A673 (cell line): Measurements from ENCODE around the gene PASK. TPM values are rescaled to one million over a fixed set of nuclear protein-coding genes. Genes with fewer than 3 reads are reported as not detected.

Source experiments
- BruUV-seq: library from RNA; stranded (reverse); fragments of 400-500 nt; replicated peaks from 2 replicates; lab custom pipeline; 2021; lab: Mats Ljungman, UMichigan
- CTCF ChIA-PET: fragments of 300-600 bp; sonication (Branson Sonifier 250); formaldehyde crosslinking; loops from one replicate; lab custom pipeline; 2022; ENCODE audit warnings: antibody characterized with exemption; lab: Charles Lee
- POLR2A ChIA-PET: fragments of 300-600 bp; sonication (Branson Sonifier 250); formaldehyde crosslinking; loops from one replicate; lab custom pipeline; 2022; ENCODE audit warnings: antibody characterized with exemption; ENCODE audit not compliant: low non-redundant PET; lab: Charles Lee
- DNase-seq: peaks from one replicate; pipeline ENCODE4 v3.0.0-alpha.2; 2015; ENCODE audit warnings: low spot score
- H3K27ac ChIP-seq: fragments of 200-600 bp; sonication (generic); 2 replicates; pipeline ENCODE4 v1.5.1; 2016; ENCODE audit warnings: mixed run types, low read depth, mild to moderate bottlenecking, mixed read lengths, antibody characterized with exemption, low read length; ENCODE audit not compliant: poor library complexity, severe bottlenecking
- H3K27me3 ChIP-seq: fragments of 200-600 bp; sonication (generic); replicated peaks from 2 replicates; pipeline ENCODE4 v1.6.1; 2017; ENCODE audit warnings: mixed run types, low read depth, mild to moderate bottlenecking, mixed read lengths, antibody characterized with exemption, low read length; ENCODE audit not compliant: insufficient read depth, poor library complexity
- H3K36me3 ChIP-seq: fragments of 200-600 bp; sonication (generic); 2 replicates; pipeline ENCODE4 v1.6.1; 2016; ENCODE audit warnings: mixed run types, mild to moderate bottlenecking, mixed read lengths, antibody characterized with exemption, low read length; ENCODE audit not compliant: insufficient read depth, poor library complexity, severe bottlenecking
- H3K4me1 ChIP-seq: fragments of 200-600 bp; sonication (generic); 2 replicates; pipeline ENCODE4 v1.6.1; 2017; ENCODE audit warnings: mixed run types, mild to moderate bottlenecking, mixed read lengths, antibody characterized with exemption, low read length; ENCODE audit not compliant: insufficient read depth, poor library complexity, severe bottlenecking
- H3K4me3 ChIP-seq: fragments of 200-600 bp; sonication (generic); 2 replicates; pipeline ENCODE4 v1.5.1; 2016; ENCODE audit warnings: low read depth, mixed run types, mild to moderate bottlenecking, mixed read lengths, low read length; ENCODE audit not compliant: poor library complexity, severe bottlenecking
- H3K9me3 ChIP-seq: fragments of 200-600 bp; sonication (generic); 2 replicates; pipeline ENCODE4 v1.6.1; 2016; ENCODE audit warnings: mixed run types, low read depth, mild to moderate bottlenecking, mixed read lengths, antibody characterized with exemption, low read length; ENCODE audit not compliant: poor library complexity, severe bottlenecking
- CTCF ChIP-seq: fragments of 300-800, 200-600 bp; sonication (generic); conservative IDR thresholded peaks from 2 replicates; pipeline ENCODE4 v1.5.1; 2017; ENCODE audit warnings: low read depth, mild to moderate bottlenecking, antibody characterized with exemption, low read length, moderate library complexity, mixed read lengths
- EZH2 ChIP-seq: fragments of 200-600 bp; sonication (generic); IDR thresholded peaks from 2 replicates; pipeline ENCODE4 v1.6.1; 2017; ENCODE audit warnings: borderline replicate concordance, low read depth, mild to moderate bottlenecking, mixed read lengths, antibody characterized with exemption, low read length; ENCODE audit not compliant: poor library complexity, severe bottlenecking
- intact Hi-C: fragments of 100-400 bp; cut with micrococcal nuclease; formaldehyde crosslinking; loops from one replicate; pipeline ENCODE4 v1.10.0; 2022; ENCODE audit not compliant: unreplicated experiment
- total RNA-seq: library from RNA; stranded (reverse); gene quantifications from 2 replicates; pipeline ENCODE4 v1.2.3, GENCODE V29; 2021

PASK gene
- total RNA-seq, 1 experiment from 2014 or later = 59.4 TPM

- DNase-seq = no peak
- Histone ChIP-seq H3K27ac (no peak overlapping the region), H3K36me3 (peaks cover 25% of the 10 kb centered on the region), H3K4me1 (no peaks in the 10 kb centered on the region), H3K27me3 (no peaks in the 10 kb centered on the region), H3K4me3 (no peak overlapping the region), H3K9me3 (no peaks in the 10 kb centered on the region)
- intact Hi-C loops = no loop called here
- ChIA-PET POLR2A (no interaction called here), CTCF (no interaction called here)
- no TSS peak for BruUV-seq
- no peak for TF ChIP-seq EZH2
- no peak for TF ChIP-seq CTCF
These were observed 7.7 kb upstream of the PASK start for GRCh38 chr2:241156971-241157441.

GRCh38 chr2:241155936-241156335, 6.7 kb upstream of the PASK start:
- TF ChIP-seq CTCF = no peak
- TF ChIP-seq EZH2 = no peak
- CTCF ChIA-PET = no interaction called here
- no peaks in the 10 kb centered on the region for H3K9me3 ChIP-seq
- no peak for DNase-seq
- no peak overlapping the region for H3K27ac ChIP-seq
- H3K4me1 ChIP-seq = no peaks in the 10 kb centered on the region
- POLR2A ChIA-PET = no interaction called here
- H3K27me3 ChIP-seq = no peaks in the 10 kb centered on the region
- peaks cover 25% of the 10 kb centered on the region for H3K36me3 ChIP-seq
- no peak overlapping the region for H3K4me3 ChIP-seq
- no TSS peak for BruUV-seq
- intact Hi-C loops = no loop called here

- TF ChIP-seq EZH2 (no peak), CTCF (no peak)
- Histone ChIP-seq H3K9me3 (no peaks in the 10 kb centered on the region), H3K27ac (no peak overlapping the region), H3K36me3 (peaks cover 22% of the 10 kb centered on the region), H3K27me3 (no peaks in the 10 kb centered on the region), H3K4me3 (no peak overlapping the region), H3K4me1 (no peaks in the 10 kb centered on the region)
- no peak for DNase-seq
- ChIA-PET POLR2A (no interaction called here), CTCF (no interaction called here)
- intact Hi-C loops = no loop called here
- no TSS peak for BruUV-seq
These were observed 5.6 kb upstream of the PASK start for GRCh38 chr2:241154915-241155314.
